Measurements from ENCODE around the gene ARID3B.

DNA sequence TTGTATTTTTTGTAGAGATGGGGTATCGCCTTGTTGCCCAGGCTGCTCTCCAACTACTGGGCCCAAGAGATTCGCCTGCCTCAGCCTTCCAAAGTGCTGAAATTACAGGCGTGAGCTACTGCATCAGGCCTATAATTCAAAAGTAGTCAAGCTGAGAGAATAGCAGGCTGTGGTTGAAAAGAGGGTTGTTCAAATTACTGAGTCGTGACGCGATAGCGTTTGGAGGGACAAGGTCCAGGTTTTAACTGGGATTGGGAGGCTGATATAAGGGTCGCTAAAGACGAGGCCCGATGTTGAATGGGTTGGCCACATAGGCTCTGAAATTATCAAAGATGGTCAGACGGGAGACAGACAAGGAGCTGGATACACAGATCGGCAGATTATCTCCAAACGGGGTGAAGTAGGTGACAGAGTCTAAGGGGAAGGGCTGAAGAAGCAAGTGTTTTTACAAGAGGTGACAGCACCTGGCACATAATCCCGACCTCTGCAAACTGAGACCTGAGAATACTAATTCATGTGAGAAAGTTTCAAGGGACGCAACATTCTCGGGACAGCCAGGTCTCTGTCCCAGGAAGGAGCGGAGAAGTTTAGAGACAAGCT lies 759 bp upstream of the ARID3B start:
- TF ChIP-seq, protein P1, sequence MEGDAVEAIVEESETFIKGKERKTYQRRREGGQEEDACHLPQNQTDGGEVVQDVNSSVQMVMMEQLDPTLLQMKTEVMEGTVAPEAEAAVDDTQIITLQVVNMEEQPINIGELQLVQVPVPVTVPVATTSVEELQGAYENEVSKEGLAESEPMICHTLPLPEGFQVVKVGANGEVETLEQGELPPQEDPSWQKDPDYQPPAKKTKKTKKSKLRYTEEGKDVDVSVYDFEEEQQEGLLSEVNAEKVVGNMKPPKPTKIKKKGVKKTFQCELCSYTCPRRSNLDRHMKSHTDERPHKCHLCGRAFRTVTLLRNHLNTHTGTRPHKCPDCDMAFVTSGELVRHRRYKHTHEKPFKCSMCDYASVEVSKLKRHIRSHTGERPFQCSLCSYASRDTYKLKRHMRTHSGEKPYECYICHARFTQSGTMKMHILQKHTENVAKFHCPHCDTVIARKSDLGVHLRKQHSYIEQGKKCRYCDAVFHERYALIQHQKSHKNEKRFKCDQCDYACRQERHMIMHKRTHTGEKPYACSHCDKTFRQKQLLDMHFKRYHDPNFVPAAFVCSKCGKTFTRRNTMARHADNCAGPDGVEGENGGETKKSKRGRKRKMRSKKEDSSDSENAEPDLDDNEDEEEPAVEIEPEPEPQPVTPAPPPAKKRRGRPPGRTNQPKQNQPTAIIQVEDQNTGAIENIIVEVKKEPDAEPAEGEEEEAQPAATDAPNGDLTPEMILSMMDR (IDR thresholded peaks at IDR 0.05): no peak
- no peak for TF ChIP-seq POLR2A (IDR thresholded peaks at IDR 0.05)
